Ovary (tissue), 9 donors: ENCODE data around the gene P3H2. TPM values are rescaled to one million over a fixed set of nuclear protein-coding genes. Genes with fewer than 3 reads are reported as not detected.
A peak's percentile ranks its signal among the peaks of the same experiment; 100 is the strongest.
"Not testable (repeated sequence)": the region's sequence is repeated elsewhere in the genome, so short reads cannot be mapped to it uniquely, and the experiment has no call there.

Experiments
- DNase-seq, 5 donors: peaks; one replicate each; pipeline ENCODE4 v3.0.0-alpha.2; 2019 to 2020
- H3K27ac ChIP-seq, 2 donors: fragments of 200-600 bp; one replicate each; pipeline versions ENCODE4 v1.5.1 to v1.8.0; 2019 to 2022
- H3K27me3 ChIP-seq: fragments of 200-600 bp; one replicate; pipeline ENCODE4 v1.8.0; 2022
- H3K36me3 ChIP-seq: fragments of 200-600 bp; sonication (generic); one replicate; pipeline ENCODE4 v1.5.1; 2019
- H3K4me1 ChIP-seq: one replicate; pipeline ENCODE4 v1.8.1; 2013; ENCODE audit warnings: mild to moderate bottlenecking, moderate library complexity; ENCODE audit not compliant: insufficient read depth
- H3K4me3 ChIP-seq: fragments of 200-600 bp; sonication (generic); one replicate; pipeline ENCODE4 v1.5.1; 2017
- H3K9me3 ChIP-seq, 2 donors: fragments of 200-600 bp in 1 of 2; sonication (generic) in 1 of 2; one replicate each; pipeline versions ENCODE4 v1.5.1 to v1.8.1; 2013 to 2019; ENCODE audit warnings: mild to moderate bottlenecking in 1 of 2, moderate library complexity in 1 of 2
- EP300 ChIP-seq: sonication (generic); formaldehyde crosslinking; IDR thresholded peaks from one replicate; pipeline ENCODE4 v1.6.1; 2017; ENCODE audit warnings: antibody characterized with exemption
- POLR2A ChIP-seq: fragments of 450-650 bp; IDR thresholded peaks from one replicate; pipeline ENCODE4 v1.6.1; 2017; ENCODE audit warnings: antibody characterized with exemption, mild to moderate bottlenecking, moderate library complexity
- WGBS, 3 donors: extraction: QIAGEN DNeasy Blood & Tissue Kit in 1 of 3; methylation state at CpG; one replicate each; pipeline versions ENCODE4 v1.1.5 to v1.1.7; 2013 to 2017; 5-methylcytosine and 5-hydroxymethylcytosine counted together
- intact Hi-C, 4 donors: fragments of 100-400 bp; cut with DNase I; formaldehyde crosslinking; loops; one replicate each; pipeline versions ENCODE4 v1.11.0 to v1.15.1; 2022 to 2023
- polyA plus RNA-seq, 2 donors: library from polyadenylated mRNA; stranded (reverse); fragments of 200-250 nt in 1 of 2; fragments of 350-450 nt in 1 of 2; fragmentation: Illumina TruSeq in 1 of 2; extraction: RNeasy Lipid Tissue Mini Kit (QIAGEN cat#74804) in 1 of 2; gene quantifications; one replicate each; pipeline ENCODE4 v1.2.3, GENCODE V29; 2013 to 2014
- total RNA-seq, 7 donors: library from RNA; depleted of rRNA in 2 of 7; stranded (reverse); fragments of >200 nt in 2 of 7; fragmentation: NEBNext Ultra II Directional in 3 of 7; extraction: Animal tissue kit (Norgen Biotek cat#: 25700) in 3 of 7; gene quantifications; one replicate each; pipeline versions ENCODE4 v1.1.0 to v1.2.4, GENCODE V29; 2016 to 2023
- TF ChIP-seq, protein P1 (sequence below), 3 donors: fragments of 450-650 bp in 2 of 3; fragments of 200-600 bp in 1 of 3; IDR thresholded peaks; one replicate each; pipeline versions ENCODE4 v1.5.1 to v1.8.0; 2016 to 2022; ENCODE audit warnings: antibody characterized with exemption in 3 of 3, mild to moderate bottlenecking in 1 of 3
- donor health status: DM: no; HTN: no; CAD: no; lungs with moderate emphysema.
- donor health status: DM: no; HTN: no; CAD: no.
- donor health status: Bipolar disorder and iron deficiency.
- donor health status: DM: yes; HTN: yes; CAD: no.
- donor health status: DM: no; HTN: no; CAD: no.
- donor health status: DM: yes; HTN: yes; CAD: no.

The P3H2 gene
- total and polyA plus RNA-seq, 9 donors = 10.6 to 359 (median 22.8) TPM

GRCh38 chr3:190074817-190075216, 45.9 kb downstream of the P3H2 start:
- intact Hi-C loops = no loop called here
- Histone ChIP-seq H3K4me3 (no peak overlapping the region), H3K27ac (no peak overlapping the region), H3K4me1 (peaks cover 7% of the 10 kb centered on the region), H3K9me3 (no peaks in the 10 kb centered on the region), H3K27me3 (no peaks in the 10 kb centered on the region), H3K36me3 (no peaks in the 10 kb centered on the region)
- DNase-seq = no peak
- TF ChIP-seq, protein P1, sequence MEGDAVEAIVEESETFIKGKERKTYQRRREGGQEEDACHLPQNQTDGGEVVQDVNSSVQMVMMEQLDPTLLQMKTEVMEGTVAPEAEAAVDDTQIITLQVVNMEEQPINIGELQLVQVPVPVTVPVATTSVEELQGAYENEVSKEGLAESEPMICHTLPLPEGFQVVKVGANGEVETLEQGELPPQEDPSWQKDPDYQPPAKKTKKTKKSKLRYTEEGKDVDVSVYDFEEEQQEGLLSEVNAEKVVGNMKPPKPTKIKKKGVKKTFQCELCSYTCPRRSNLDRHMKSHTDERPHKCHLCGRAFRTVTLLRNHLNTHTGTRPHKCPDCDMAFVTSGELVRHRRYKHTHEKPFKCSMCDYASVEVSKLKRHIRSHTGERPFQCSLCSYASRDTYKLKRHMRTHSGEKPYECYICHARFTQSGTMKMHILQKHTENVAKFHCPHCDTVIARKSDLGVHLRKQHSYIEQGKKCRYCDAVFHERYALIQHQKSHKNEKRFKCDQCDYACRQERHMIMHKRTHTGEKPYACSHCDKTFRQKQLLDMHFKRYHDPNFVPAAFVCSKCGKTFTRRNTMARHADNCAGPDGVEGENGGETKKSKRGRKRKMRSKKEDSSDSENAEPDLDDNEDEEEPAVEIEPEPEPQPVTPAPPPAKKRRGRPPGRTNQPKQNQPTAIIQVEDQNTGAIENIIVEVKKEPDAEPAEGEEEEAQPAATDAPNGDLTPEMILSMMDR (IDR thresholded peaks at IDR 0.05) = no peak
- TF ChIP-seq POLR2A (no peak), EP300 (no peak)
- WGBS, 3 donors = 83 to 94% (median 89%) methylated on average over 2 of the region's 2 CpGs

GRCh38 chr3:190073264-190074008, 47.3 kb downstream of the P3H2 start:
- intact Hi-C loops = no loop called here
- TF ChIP-seq POLR2A = no peak
- TF ChIP-seq EP300 = no peak
- 12 to 27% (median 21%) methylated on average over 6 of the region's 6 CpGs for WGBS, 3 donors
- no peaks in the 10 kb centered on the region for H3K27me3 ChIP-seq
- H3K4me3 ChIP-seq = no peak overlapping the region
- peaks cover 7% of the 10 kb centered on the region for H3K4me1 ChIP-seq
- H3K27ac ChIP-seq = peak overlapping the region in 1 of 2 donors; percentile 8
- no peaks in the 10 kb centered on the region for H3K9me3 ChIP-seq
- no peaks in the 10 kb centered on the region for H3K36me3 ChIP-seq
- DNase-seq = no peak

DNA sequence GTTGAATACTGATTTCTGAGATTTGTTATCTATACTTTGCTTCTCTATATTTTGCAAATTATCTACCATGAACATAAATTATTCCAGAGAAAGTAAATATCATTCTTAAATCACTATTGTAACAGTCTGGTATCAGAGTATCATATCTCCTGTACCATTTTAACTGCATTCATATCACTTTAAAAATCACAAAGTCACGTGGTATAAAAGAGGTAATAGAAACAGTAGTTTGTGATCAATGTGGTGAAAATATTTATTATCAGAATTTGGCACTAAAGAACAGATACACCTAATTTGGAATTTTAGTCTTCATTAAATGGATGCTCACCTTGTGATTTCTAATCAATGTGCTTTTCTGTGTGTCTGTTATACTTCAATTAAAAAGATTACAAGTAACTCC, 47.8 kb downstream of the P3H2 start:
- Histone ChIP-seq H3K27me3 (no peaks in the 10 kb centered on the region), H3K4me1 (peaks cover 7% of the 10 kb centered on the region), H3K9me3 (no peaks in the 10 kb centered on the region), H3K36me3 (no peaks in the 10 kb centered on the region), H3K4me3 (no peak overlapping the region), H3K27ac (peak overlapping the region in 1 of 2 donors; percentile 8)
- intact Hi-C loops = no loop called here
- WGBS, 3 donors = 32 to 49% (median 35%) methylated on average over 1 of the region's 1 CpG
- no peak for DNase-seq
- TF ChIP-seq EP300 (no peak), POLR2A (no peak)
- TF ChIP-seq, protein P1 (IDR thresholded peaks at IDR 0.05) = no peak

DNA sequence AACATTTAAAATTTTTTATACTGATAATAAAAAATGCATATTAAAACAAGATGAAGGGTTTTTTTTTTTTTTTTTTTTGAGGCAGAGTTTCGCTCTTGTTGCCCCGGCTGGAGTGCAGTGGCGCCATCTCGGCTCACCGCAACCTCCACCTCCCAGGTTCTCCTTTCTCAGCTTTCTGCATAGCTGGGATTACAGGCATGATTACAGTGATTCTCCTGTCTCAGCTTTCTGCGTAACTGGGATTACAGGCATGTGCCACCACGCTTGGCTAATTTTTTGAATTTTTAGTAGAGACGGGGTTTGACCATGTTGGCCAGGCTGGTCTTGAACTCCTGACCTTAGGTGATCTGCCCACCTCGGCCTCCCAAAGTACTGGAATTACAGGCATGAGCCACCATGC, 48.8 kb downstream of the P3H2 start:
- DNase-seq, H3K4me1 ChIP-seq, H3K27me3 ChIP-seq, H3K36me3 ChIP-seq, intact Hi-C loops, H3K4me3 ChIP-seq, H3K9me3 ChIP-seq, H3K27ac ChIP-seq: not testable (repeated sequence)
- 95 to 97% (median 96%) methylated on average over 9 of the region's 9 CpGs for WGBS, 3 donors

DNA sequence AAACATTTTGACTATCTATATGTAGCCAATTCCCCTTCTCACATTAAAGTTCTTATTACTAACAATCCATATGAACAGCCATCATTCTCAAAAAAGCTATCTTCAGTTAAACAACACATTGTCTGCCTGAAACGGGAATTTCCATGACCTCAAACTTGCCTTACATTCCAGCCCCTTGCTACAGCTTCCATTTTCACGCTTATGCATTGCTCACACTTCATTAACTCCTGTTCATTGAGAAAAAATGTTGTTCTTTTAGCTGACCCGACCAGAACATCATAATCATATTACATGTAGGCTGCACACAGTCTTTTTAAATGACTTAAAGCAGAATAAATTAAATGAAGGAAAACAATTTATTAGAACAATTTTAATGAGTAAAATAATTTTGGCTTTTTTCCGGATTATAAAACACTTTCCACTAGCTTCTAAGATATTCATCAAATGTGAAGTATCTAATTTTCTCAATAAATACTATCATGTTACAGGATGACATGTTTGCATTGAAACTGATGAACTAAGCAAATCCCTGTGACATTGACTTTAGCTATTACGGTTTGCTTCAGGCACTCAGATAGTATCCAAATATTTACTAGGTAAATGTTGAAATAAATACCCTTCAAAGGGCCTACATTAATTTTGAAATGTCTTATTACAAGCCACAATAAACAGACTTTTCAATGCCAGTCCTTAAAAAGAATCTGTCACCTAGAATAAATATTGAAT, 49.9 kb downstream of the P3H2 start:
- DNase-seq = no peak
- peaks cover 2% of the 10 kb centered on the region for H3K4me1 ChIP-seq
- intact Hi-C loops = no loop called here
- no peaks in the 10 kb centered on the region for H3K36me3 ChIP-seq
- 89 to 91% (median 90%) methylated on average over 5 of the region's 5 CpGs for WGBS, 3 donors
- H3K9me3 ChIP-seq = no peaks in the 10 kb centered on the region
- TF ChIP-seq, protein P1 (IDR thresholded peaks at IDR 0.05) = no peak
- TF ChIP-seq POLR2A = no peak
- H3K27me3 ChIP-seq = no peaks in the 10 kb centered on the region
- no peak overlapping the region for H3K4me3 ChIP-seq
- no peak overlapping the region for H3K27ac ChIP-seq
